Mesendoderm (in vitro differentiated cells): Measurements from ENCODE around the gene KCNQ5.

ENCODE experiments used
- DNase-seq: peaks from one replicate; pipeline ENCODE4 v3.0.0; 2013
- H2AK5ac ChIP-seq: 2 replicates; pipeline ENCODE4 v1.6.1; 2013; ENCODE audit warnings: low read length, inconsistent platforms
- H2BK120ac ChIP-seq: 2 replicates; pipeline ENCODE4 v1.6.1; 2013; ENCODE audit warnings: low read depth, mild to moderate bottlenecking, low read length, moderate library complexity, mixed read lengths
- H2BK15ac ChIP-seq: replicated peaks from 2 replicates; pipeline ENCODE4 v1.6.1; 2013; ENCODE audit warnings: low read depth, mild to moderate bottlenecking, moderate library complexity
- H2BK5ac ChIP-seq: 2 replicates; pipeline ENCODE4 v1.6.1; 2013; ENCODE audit warnings: low read length, inconsistent platforms
- H3K18ac ChIP-seq: 2 replicates; pipeline ENCODE4 v1.6.1; 2013; ENCODE audit warnings: mild to moderate bottlenecking, low read length, mixed read lengths
- H3K23ac ChIP-seq: one replicate; pipeline ENCODE4 v1.6.1; 2013; ENCODE audit warnings: low read length
- H3K27ac ChIP-seq: 2 replicates; pipeline ENCODE4 v1.5.1; 2013; ENCODE audit warnings: low read depth, mild to moderate bottlenecking, inconsistent platforms, low read length, moderate library complexity
- H3K27me3 ChIP-seq: 2 replicates; pipeline ENCODE4 v1.6.1; 2013; ENCODE audit warnings: low read length, control low read depth, mild to moderate bottlenecking, inconsistent platforms; ENCODE audit not compliant: insufficient read depth, poor library complexity
- H3K36me3 ChIP-seq: 2 replicates; pipeline ENCODE4 v1.6.1; 2013; ENCODE audit warnings: low read length, inconsistent platforms; ENCODE audit not compliant: control insufficient read depth, insufficient read depth
- H3K4ac ChIP-seq: one replicate; pipeline ENCODE4 v1.6.1; 2013; ENCODE audit warnings: low read depth, mild to moderate bottlenecking, low read length, moderate library complexity
- H3K4me1 ChIP-seq: 2 replicates; pipeline ENCODE4 v1.6.1; 2013; ENCODE audit warnings: low read depth, low read length, inconsistent platforms; ENCODE audit not compliant: control insufficient read depth
- H3K4me2 ChIP-seq: 2 replicates; pipeline ENCODE4 v1.6.1; 2013; ENCODE audit warnings: low read length
- H3K4me3 ChIP-seq: 2 replicates; pipeline ENCODE4 v1.5.1; 2013; ENCODE audit warnings: mild to moderate bottlenecking, low read length
- H3K56ac ChIP-seq: one replicate; pipeline ENCODE4 v1.6.1; 2013; ENCODE audit warnings: low read length
- H3K79me1 ChIP-seq: 2 replicates; pipeline ENCODE4 v1.6.1; 2013; ENCODE audit warnings: low read length, inconsistent platforms
- H3K79me2 ChIP-seq: 2 replicates; pipeline ENCODE4 v1.6.1; 2013; ENCODE audit warnings: mild to moderate bottlenecking, low read length; ENCODE audit not compliant: control insufficient read depth, insufficient read depth
- H3K9ac ChIP-seq: 2 replicates; pipeline ENCODE4 v1.6.1; 2013; ENCODE audit warnings: low read length, inconsistent platforms
- H4K5ac ChIP-seq: one replicate; pipeline ENCODE4 v1.6.1; 2013; ENCODE audit warnings: low read length
- H4K8ac ChIP-seq: one replicate; pipeline ENCODE4 v1.6.1; 2013; ENCODE audit warnings: low read depth, mild to moderate bottlenecking, control low read depth, low read length, moderate library complexity
- WGBS: extraction: QIAGEN DNeasy Blood & Tissue Kit; methylation state at CpG from one replicate; pipeline ENCODE4 v1.1.7; 2013; ENCODE audit warnings: low lambda C conversion rate, missing lambda C conversion rate; ENCODE audit not compliant: insufficient coverage; ENCODE audit errors: extremely low coverage; 5-methylcytosine and 5-hydroxymethylcytosine counted together

Gene KCNQ5

DNA sequence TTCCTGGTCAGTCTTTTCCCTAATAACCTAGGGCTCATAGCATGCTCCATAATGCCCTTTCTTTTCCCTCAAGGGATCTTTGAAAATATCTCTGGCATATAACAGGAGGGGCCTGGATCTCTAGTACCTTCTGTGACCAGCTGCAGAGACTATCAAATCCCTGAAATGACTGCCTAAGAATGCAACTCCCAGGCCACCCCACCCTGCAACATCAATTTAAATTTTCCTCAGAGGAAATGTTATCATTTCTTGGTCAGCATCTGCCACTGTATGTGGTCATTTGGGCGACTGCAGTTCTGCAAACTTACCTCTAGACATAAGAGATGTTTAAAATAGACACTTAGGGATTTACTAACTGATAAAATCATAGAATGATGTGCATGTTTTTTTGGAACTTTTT lies 200.2 kb downstream of the KCNQ5 start:
- Histone ChIP-seq H3K4ac (no peak overlapping the region), H3K27ac (no peak overlapping the region), H2AK5ac (no peak overlapping the region), H4K5ac (no peak overlapping the region), H3K36me3 (no peaks in the 10 kb centered on the region), H3K56ac (no peak overlapping the region), H3K4me2 (no peak overlapping the region), H3K18ac (no peak overlapping the region), H2BK120ac (no peak overlapping the region), H3K79me1 (no peaks in the 10 kb centered on the region), H4K8ac (no peak overlapping the region), H3K9ac (no peak overlapping the region), H3K4me1 (no peaks in the 10 kb centered on the region), H3K79me2 (no peaks in the 10 kb centered on the region), H2BK15ac (no peak overlapping the region), H3K4me3 (no peak overlapping the region), H2BK5ac (no peak overlapping the region), H3K27me3 (no peaks in the 10 kb centered on the region), H3K23ac (no peak overlapping the region)
- DNase-seq: no peak
- no CpG with 5 or more reads among the region's 1 CpG for WGBS

DNA sequence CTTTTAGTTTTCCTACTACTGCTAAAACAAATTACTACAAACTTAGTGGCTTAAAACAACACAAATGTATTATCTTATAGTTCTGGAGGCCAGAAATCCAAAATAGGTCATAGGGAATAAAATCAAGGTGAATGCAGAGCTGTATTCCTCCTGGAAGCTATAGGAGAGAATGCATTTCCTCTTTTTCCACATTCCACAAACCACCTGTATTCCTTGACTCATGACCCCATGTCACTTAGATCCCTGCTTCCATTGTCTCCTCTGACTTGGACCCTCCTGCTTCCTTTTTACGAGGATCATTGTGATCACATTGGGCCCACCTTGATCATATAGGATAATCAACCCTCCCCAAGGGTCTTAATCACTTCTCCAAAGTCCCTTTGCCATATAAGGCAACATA lies 200.8 kb downstream of the KCNQ5 start:
- no peaks in the 10 kb centered on the region for H3K79me2 ChIP-seq
- H3K9ac ChIP-seq: no peak overlapping the region
- no peaks in the 10 kb centered on the region for H3K79me1 ChIP-seq
- no peak overlapping the region for H4K5ac ChIP-seq
- H3K4ac ChIP-seq: no peak overlapping the region
- H3K4me2 ChIP-seq: no peak overlapping the region
- H3K56ac ChIP-seq: no peak overlapping the region
- no peak overlapping the region for H3K27ac ChIP-seq
- no peak overlapping the region for H2BK15ac ChIP-seq
- H4K8ac ChIP-seq: no peak overlapping the region
- no peak overlapping the region for H2AK5ac ChIP-seq
- no peaks in the 10 kb centered on the region for H3K27me3 ChIP-seq
- no peaks in the 10 kb centered on the region for H3K36me3 ChIP-seq
- DNase-seq: peak; percentile 45
- no peak overlapping the region for H3K23ac ChIP-seq
- H2BK5ac ChIP-seq: no peak overlapping the region
- no peak overlapping the region for H2BK120ac ChIP-seq
- no peak overlapping the region for H3K4me3 ChIP-seq
- WGBS: no CpG with 5 or more reads among the region's 1 CpG
- no peak overlapping the region for H3K18ac ChIP-seq
- H3K4me1 ChIP-seq: no peaks in the 10 kb centered on the region

DNA sequence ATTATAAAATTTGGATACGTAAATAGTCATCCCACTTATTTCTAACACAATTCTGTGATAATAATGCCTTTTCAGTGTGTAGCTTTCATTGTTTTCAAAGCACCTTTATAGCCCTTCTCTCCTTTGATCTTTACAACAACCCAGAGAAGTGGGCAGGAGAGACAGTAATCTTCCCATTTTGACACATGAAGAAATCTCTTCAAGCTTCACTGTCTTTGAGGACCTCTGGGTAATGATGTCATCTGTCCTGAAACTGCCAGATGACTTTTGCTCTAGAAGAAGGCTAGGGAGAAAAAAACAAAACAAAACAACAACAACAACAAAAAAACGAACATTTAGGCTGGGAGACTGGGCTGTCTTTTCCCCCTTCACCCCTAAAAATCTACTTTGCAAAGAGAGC lies 203.0 kb downstream of the KCNQ5 start:
- H3K79me2 ChIP-seq: no peaks in the 10 kb centered on the region

DNA sequence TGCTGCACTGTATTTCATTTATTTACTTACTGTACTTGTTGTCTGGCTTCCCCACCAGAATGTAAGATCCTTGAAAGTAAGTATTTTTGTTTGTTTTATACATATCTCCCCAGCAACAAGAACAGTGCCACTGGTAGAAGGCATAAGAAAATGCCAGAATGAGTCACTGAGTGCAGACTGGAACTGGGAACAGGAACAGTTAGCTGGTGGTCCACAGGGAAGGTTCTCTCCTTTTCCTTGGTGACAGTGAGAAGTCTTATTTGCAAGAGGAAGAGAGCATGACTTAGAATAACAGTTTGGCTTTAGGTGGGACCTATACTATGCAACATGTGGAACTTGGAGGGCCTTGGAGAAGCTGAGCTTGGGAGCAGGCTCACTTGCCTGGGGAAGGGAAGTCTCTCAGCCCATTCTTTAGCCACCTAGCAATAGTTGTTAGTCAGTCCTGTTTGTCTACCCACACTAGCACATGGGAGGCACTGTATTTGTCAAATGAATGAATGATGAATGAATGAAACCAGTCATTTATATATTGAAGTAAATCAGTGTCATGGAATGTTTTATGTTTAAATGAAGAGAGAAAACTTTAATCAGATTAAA lies 203.5 kb downstream of the KCNQ5 start:
- no peaks in the 10 kb centered on the region for H3K4me1 ChIP-seq
- no peak overlapping the region for H3K4me2 ChIP-seq
- H3K4me3 ChIP-seq: no peak overlapping the region
- no peak overlapping the region for H2BK15ac ChIP-seq
- H3K18ac ChIP-seq: no peak overlapping the region
- H3K9ac ChIP-seq: no peak overlapping the region
- H2BK5ac ChIP-seq: no peak overlapping the region
- H3K56ac ChIP-seq: no peak overlapping the region
- no peak overlapping the region for H2BK120ac ChIP-seq
- no peak overlapping the region for H3K23ac ChIP-seq
- H4K5ac ChIP-seq: no peak overlapping the region
- H3K4ac ChIP-seq: no peak overlapping the region
- H3K27ac ChIP-seq: no peak overlapping the region
- H2AK5ac ChIP-seq: no peak overlapping the region
- H3K79me1 ChIP-seq: no peaks in the 10 kb centered on the region
- DNase-seq: peak; percentile 19
- no peak overlapping the region for H4K8ac ChIP-seq
- H3K27me3 ChIP-seq: no peaks in the 10 kb centered on the region
- H3K36me3 ChIP-seq: no peaks in the 10 kb centered on the region
- H3K79me2 ChIP-seq: no peaks in the 10 kb centered on the region

More for the DNA sequence above, 203.0 kb downstream of the KCNQ5 start:
- no peak overlapping the region for H4K8ac ChIP-seq
- H2BK120ac ChIP-seq: no peak overlapping the region
- no peak overlapping the region for H4K5ac ChIP-seq
- H3K27ac ChIP-seq: no peak overlapping the region
- no peaks in the 10 kb centered on the region for H3K79me1 ChIP-seq
- no CpG with 5 or more reads among the region's 2 CpGs for WGBS
- no peak overlapping the region for H2BK15ac ChIP-seq
- no peak overlapping the region for H2AK5ac ChIP-seq
- H3K18ac ChIP-seq: no peak overlapping the region
- H3K9ac ChIP-seq: no peak overlapping the region
- H3K56ac ChIP-seq: no peak overlapping the region
- no peak overlapping the region for H3K23ac ChIP-seq
- no peak overlapping the region for H3K4ac ChIP-seq
- no peak overlapping the region for H3K4me3 ChIP-seq
- no peaks in the 10 kb centered on the region for H3K36me3 ChIP-seq
- H3K4me1 ChIP-seq: no peaks in the 10 kb centered on the region
- no peak overlapping the region for H3K4me2 ChIP-seq
- no peak for DNase-seq
- H2BK5ac ChIP-seq: no peak overlapping the region
- H3K27me3 ChIP-seq: no peaks in the 10 kb centered on the region

DNA sequence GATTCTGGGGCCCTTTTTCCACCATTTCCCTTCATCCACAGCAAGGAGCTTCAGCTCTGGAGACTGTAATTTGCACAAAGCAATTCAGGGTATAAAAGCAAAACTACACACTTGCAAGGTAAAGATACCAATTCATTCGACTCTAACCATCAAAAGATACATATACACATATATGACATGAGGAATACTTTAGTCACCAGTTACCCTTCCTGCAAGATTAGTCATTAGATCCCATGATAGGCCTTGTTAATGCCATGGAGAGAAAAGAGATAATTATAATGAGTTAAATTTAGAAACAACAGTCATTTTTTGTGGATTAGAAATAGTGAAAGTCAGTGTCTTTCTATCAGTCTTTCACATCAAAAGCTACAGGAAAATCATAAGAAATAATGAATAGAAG lies 204.2 kb downstream of the KCNQ5 start:
- WGBS: no CpG with 5 or more reads among the region's 1 CpG
- Histone ChIP-seq H2AK5ac (no peak overlapping the region), H2BK5ac (no peak overlapping the region), H3K4ac (no peak overlapping the region), H3K23ac (no peak overlapping the region), H3K36me3 (no peaks in the 10 kb centered on the region), H3K18ac (no peak overlapping the region), H3K56ac (no peak overlapping the region), H3K4me1 (no peaks in the 10 kb centered on the region), H3K4me2 (no peak overlapping the region), H4K5ac (no peak overlapping the region), H3K27ac (no peak overlapping the region), H3K9ac (no peak overlapping the region), H3K4me3 (no peak overlapping the region), H3K79me1 (no peaks in the 10 kb centered on the region), H2BK15ac (no peak overlapping the region), H2BK120ac (no peak overlapping the region), H3K79me2 (no peaks in the 10 kb centered on the region), H3K27me3 (no peaks in the 10 kb centered on the region), H4K8ac (no peak overlapping the region)
- no peak for DNase-seq

DNA sequence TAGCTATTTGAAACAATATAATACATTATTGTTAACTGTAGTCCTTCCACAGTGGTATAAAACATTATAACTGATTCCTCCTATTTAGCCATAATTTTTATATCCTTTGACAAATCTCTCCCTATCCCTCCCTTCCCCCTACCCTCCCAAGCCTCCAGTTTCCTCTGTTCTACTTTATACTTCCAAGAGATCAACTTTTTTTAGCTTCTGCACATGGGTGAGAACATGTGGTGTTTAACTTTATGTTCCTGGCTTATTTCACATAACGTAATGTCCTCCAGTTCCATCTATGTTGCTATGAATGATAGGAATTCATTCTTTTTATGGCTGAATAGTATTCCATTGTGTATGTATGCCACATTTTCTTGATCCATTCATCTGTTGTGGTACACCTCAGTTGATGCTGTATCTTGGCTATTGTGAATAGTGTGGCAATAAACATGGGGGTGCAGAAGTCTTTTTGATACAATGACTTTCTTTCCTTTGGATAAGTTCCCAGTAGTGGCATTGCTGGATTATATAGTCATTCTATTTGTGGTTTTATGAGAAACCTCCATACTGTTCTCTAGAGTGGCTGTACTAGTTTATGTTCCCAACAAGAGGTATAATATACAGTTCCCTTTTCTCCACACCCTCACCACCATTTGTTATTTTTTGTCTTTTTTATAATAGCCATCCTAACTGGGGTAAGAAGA lies 205.0 kb downstream of the KCNQ5 start:
- H2BK15ac ChIP-seq: no peak overlapping the region
- H2AK5ac ChIP-seq: no peak overlapping the region
- H4K8ac ChIP-seq: no peak overlapping the region
- no peak overlapping the region for H3K9ac ChIP-seq
- H2BK5ac ChIP-seq: no peak overlapping the region
- no peak overlapping the region for H3K18ac ChIP-seq
- H3K36me3 ChIP-seq: no peaks in the 10 kb centered on the region
- H3K4me3 ChIP-seq: no peak overlapping the region
- H3K79me2 ChIP-seq: no peaks in the 10 kb centered on the region
- H3K56ac ChIP-seq: no peak overlapping the region
- WGBS: no CpG with 5 or more reads among the region's 1 CpG
- H3K23ac ChIP-seq: no peak overlapping the region
- H4K5ac ChIP-seq: no peak overlapping the region
- H3K79me1 ChIP-seq: no peaks in the 10 kb centered on the region
- DNase-seq: no peak
- no peak overlapping the region for H3K4ac ChIP-seq
- H2BK120ac ChIP-seq: no peak overlapping the region
- H3K27me3 ChIP-seq: no peaks in the 10 kb centered on the region
- H3K4me1 ChIP-seq: no peaks in the 10 kb centered on the region
- H3K27ac ChIP-seq: no peak overlapping the region
- H3K4me2 ChIP-seq: no peak overlapping the region
